Measurements from ENCODE around the gene EEF1A2. TPM values are rescaled to one million over a fixed set of nuclear protein-coding genes. Genes with fewer than 3 reads are reported as not detected.
A peak's percentile ranks its signal among the peaks of the same experiment; 100 is the strongest.

EEF1A2 gene
- polyA plus RNA-seq, 3 donors, result 0.08 TPM; not detected in 2

GRCh38 chr20:63454731-63455567, 43.9 kb downstream of the EEF1A2 start:
- Histone ChIP-seq H3K4me2 (replicated peaks; ENCODE audit: extremely low read depth, low read length, poor library complexity, severe bottlenecking) (no peak overlapping the region), H3K27me3 (ENCODE audit: control insufficient read depth in 2 of 2, insufficient read depth in 2 of 2, low read length in 2 of 2) (peaks cover 2 to 20% of the 10 kb centered on the region in 2 donors), H3K27ac (ENCODE audit: low read depth in 1 of 2, low read length in 2 of 2) (no peak overlapping the region), H3K9me3 (replicated peaks in 1 of 2; ENCODE audit: control insufficient read depth in 1 of 2, insufficient read depth in 1 of 2, low read length in 2 of 2) (no peaks in the 10 kb centered on the region), H2AFZ (ENCODE audit: insufficient read depth, low read depth, low read length, poor library complexity, severe bottlenecking) (no peak overlapping the region), H3K36me3 (replicated peaks in 1 of 2; ENCODE audit: control insufficient read depth in 1 of 2, insufficient read depth in 2 of 2, low read length in 2 of 2) (no peaks in the 10 kb centered on the region), H3K4me3 (replicated peaks in 1 of 3; ENCODE audit: low read depth in 2 of 3, low read length in 3 of 3) (no peak overlapping the region), H3K4me1 (ENCODE audit: control insufficient read depth in 1 of 2, insufficient read depth in 2 of 2, low read length in 2 of 2) (no peaks in the 10 kb centered on the region), H4K20me1 (ENCODE audit: insufficient read depth, low read length) (no peaks in the 10 kb centered on the region), H3K9ac (ENCODE audit: insufficient read depth, low read length, poor library complexity, severe bottlenecking) (no peak overlapping the region), H3K79me2 (ENCODE audit: insufficient read depth, low read length) (no peaks in the 10 kb centered on the region)
- Mint-ChIP-seq H3K27ac (no peak overlapping the region), H3K4me3 (peak overlapping the region in 1 of 2 donors; percentile 65), H3K36me3 (no peaks in the 10 kb centered on the region), H3K27me3 (ENCODE audit: low read depth in 3 of 3) (peaks cover 17 to 40% (median 31%) of the 10 kb centered on the region in 3 donors), H3K9me3 (peaks cover 0 to 2% (median 0%) of the 10 kb centered on the region in 7 donors), H3K4me1 (no peaks in the 10 kb centered on the region)
- intact Hi-C loops (cut with micrococcal nuclease), result no loop called here
- TF ChIP-seq, protein P1, sequence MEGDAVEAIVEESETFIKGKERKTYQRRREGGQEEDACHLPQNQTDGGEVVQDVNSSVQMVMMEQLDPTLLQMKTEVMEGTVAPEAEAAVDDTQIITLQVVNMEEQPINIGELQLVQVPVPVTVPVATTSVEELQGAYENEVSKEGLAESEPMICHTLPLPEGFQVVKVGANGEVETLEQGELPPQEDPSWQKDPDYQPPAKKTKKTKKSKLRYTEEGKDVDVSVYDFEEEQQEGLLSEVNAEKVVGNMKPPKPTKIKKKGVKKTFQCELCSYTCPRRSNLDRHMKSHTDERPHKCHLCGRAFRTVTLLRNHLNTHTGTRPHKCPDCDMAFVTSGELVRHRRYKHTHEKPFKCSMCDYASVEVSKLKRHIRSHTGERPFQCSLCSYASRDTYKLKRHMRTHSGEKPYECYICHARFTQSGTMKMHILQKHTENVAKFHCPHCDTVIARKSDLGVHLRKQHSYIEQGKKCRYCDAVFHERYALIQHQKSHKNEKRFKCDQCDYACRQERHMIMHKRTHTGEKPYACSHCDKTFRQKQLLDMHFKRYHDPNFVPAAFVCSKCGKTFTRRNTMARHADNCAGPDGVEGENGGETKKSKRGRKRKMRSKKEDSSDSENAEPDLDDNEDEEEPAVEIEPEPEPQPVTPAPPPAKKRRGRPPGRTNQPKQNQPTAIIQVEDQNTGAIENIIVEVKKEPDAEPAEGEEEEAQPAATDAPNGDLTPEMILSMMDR (IDR thresholded peaks at IDR 0.05), result no peak
- DNase-seq, result no peak
- 73% methylated on average over 32 of the region's 35 CpGs for WGBS (ENCODE audit: insufficient coverage)

- 38% methylated on average over 43 of the region's 46 CpGs for WGBS (ENCODE audit: insufficient coverage)
- intact Hi-C loops (cut with micrococcal nuclease), result no loop called here
- no peaks in the 10 kb centered on the region for H3K79me2 ChIP-seq (ENCODE audit: insufficient read depth, low read length)
These were observed 45.9 kb downstream of the EEF1A2 start for GRCh38 chr20:63452821-63453523.

More at GRCh38 chr20:63452821-63453523, 45.9 kb downstream of the EEF1A2 start:
- no peaks in the 10 kb centered on the region for H3K36me3 ChIP-seq (replicated peaks in 1 of 2; ENCODE audit: control insufficient read depth in 1 of 2, insufficient read depth in 2 of 2, low read length in 2 of 2)
- H3K4me3 ChIP-seq (replicated peaks in 1 of 3; ENCODE audit: low read depth in 2 of 3, low read length in 3 of 3), result no peak overlapping the region
- H3K4me1 ChIP-seq (ENCODE audit: control insufficient read depth in 1 of 2, insufficient read depth in 2 of 2, low read length in 2 of 2), result no peaks in the 10 kb centered on the region
- H3K27me3 ChIP-seq (ENCODE audit: control insufficient read depth in 2 of 2, insufficient read depth in 2 of 2, low read length in 2 of 2), result peaks cover 2 to 20% of the 10 kb centered on the region in 2 donors
- H3K36me3 Mint-ChIP-seq, result no peaks in the 10 kb centered on the region
- H3K4me1 Mint-ChIP-seq, result no peaks in the 10 kb centered on the region
- TF ChIP-seq, protein P1 (IDR thresholded peaks at IDR 0.05), result no peak
- DNase-seq, result no peak
- no peaks in the 10 kb centered on the region for H3K9me3 Mint-ChIP-seq
- no peak overlapping the region for H3K27ac Mint-ChIP-seq
- H3K9me3 ChIP-seq (replicated peaks in 1 of 2; ENCODE audit: control insufficient read depth in 1 of 2, insufficient read depth in 1 of 2, low read length in 2 of 2), result no peaks in the 10 kb centered on the region
- no peaks in the 10 kb centered on the region for H4K20me1 ChIP-seq (ENCODE audit: insufficient read depth, low read length)
- no peak overlapping the region for H3K4me3 Mint-ChIP-seq
- H3K27ac ChIP-seq (ENCODE audit: low read depth in 1 of 2, low read length in 2 of 2), result no peak overlapping the region
- H3K4me2 ChIP-seq (replicated peaks; ENCODE audit: extremely low read depth, low read length, poor library complexity, severe bottlenecking), result no peak overlapping the region
- H3K9ac ChIP-seq (ENCODE audit: insufficient read depth, low read length, poor library complexity, severe bottlenecking), result no peak overlapping the region
- H3K27me3 Mint-ChIP-seq (ENCODE audit: low read depth in 3 of 3), result peaks cover 17 to 36% (median 29%) of the 10 kb centered on the region in 3 donors
- no peak overlapping the region for H2AFZ ChIP-seq (ENCODE audit: insufficient read depth, low read depth, low read length, poor library complexity, severe bottlenecking)

Measured in CD14-positive monocyte (primary cell).